Coronary artery (tissue), 2 donors: ENCODE measurements around the gene NTM.
A peak's percentile ranks its signal among the peaks of the same experiment; 100 is the strongest.

ENCODE experiments used
- DNase-seq: peaks from one replicate; pipeline ENCODE4 v3.0.0-alpha.2; 2017; ENCODE audit warnings: low spot score
- H3K27ac ChIP-seq, 2 donors: fragments of 200-600 bp; sonication (generic); one replicate each; pipeline ENCODE4 v1.5.1; 2016 to 2019
- H3K4me3 ChIP-seq: fragments of 200-600 bp; sonication (generic); 2 replicates; pipeline ENCODE4 v1.5.1; 2016; ENCODE audit warnings: mild to moderate bottlenecking, moderate library complexity
- CTCF ChIP-seq: fragments of 200-600 bp; sonication (generic); IDR thresholded peaks from one replicate; pipeline ENCODE4 v1.5.1; 2019; ENCODE audit warnings: antibody characterized with exemption

The NTM gene

GRCh38 chr11:132123449-132123848 lies 753.0 kb downstream of the NTM start:
- Histone ChIP-seq H3K4me3 (no peak overlapping the region), H3K27ac (no peak overlapping the region)
- TF ChIP-seq CTCF: no peak
- DNase-seq: no peak

GRCh38 chr11:132123854-132124835 lies 753.7 kb downstream of the NTM start:
- no peak for DNase-seq
- TF ChIP-seq CTCF: no peak
- no peak overlapping the region for H3K27ac ChIP-seq
- H3K4me3 ChIP-seq: no peak overlapping the region

- no peak for DNase-seq
- no peak for TF ChIP-seq CTCF
- H3K4me3 ChIP-seq: peak overlapping the region; percentile 58
- peak overlapping the region in 1 of 2 donors; percentile 60 for H3K27ac ChIP-seq
These were observed 755.8 kb downstream of the NTM start for GRCh38 chr11:132125988-132126871.

GRCh38 chr11:132126973-132127899 lies 756.8 kb downstream of the NTM start:
- H3K27ac ChIP-seq: peak overlapping the region in 1 of 2 donors; percentile 60
- peak overlapping the region; percentile 58 for H3K4me3 ChIP-seq
- peak; percentile 12 for TF ChIP-seq CTCF
- no peak for DNase-seq

GRCh38 chr11:132127900-132128288 lies 757.5 kb downstream of the NTM start:
- TF ChIP-seq CTCF: no peak
- Histone ChIP-seq H3K4me3 (no peak overlapping the region), H3K27ac (no peak overlapping the region)
- DNase-seq: no peak

GRCh38 chr11:132131047-132131446 lies 760.6 kb downstream of the NTM start:
- TF ChIP-seq CTCF: no peak
- no peak for DNase-seq
- no peak overlapping the region for H3K4me3 ChIP-seq
- no peak overlapping the region for H3K27ac ChIP-seq
